ENCODE data around the gene RHBDD2.

Gene RHBDD2

GRCh38 chr7:75881436-75882095 is 2.7 kb downstream of the RHBDD2 start:
- TF ChIP-seq EGR1 (IDR thresholded peaks at IDR 0.05) (peak; percentile 27; the same call in 1 of the 2 replicates), TCF12 (IDR thresholded peaks at IDR 0.05; ENCODE audit: low read depth) (no peak)

DNA sequence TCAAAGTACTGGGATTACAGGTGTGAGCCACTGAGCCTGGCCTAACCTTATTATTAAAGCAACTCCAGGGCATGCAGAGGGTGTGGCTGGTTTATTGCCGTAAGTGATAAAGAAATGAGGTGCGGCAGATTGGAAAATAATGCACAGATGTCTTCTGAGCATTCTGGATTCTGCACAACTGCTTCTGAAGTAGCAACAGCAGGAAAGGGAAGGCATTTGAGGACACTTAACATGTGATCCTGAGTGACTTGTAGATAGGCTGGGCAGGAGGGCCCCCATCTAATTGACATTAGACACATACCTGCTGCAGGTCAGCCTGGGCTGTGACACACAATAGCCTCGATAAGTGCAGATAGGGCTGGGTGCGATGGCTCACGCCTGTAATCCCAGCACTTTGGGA is 5.6 kb downstream of the RHBDD2 start:
- TF ChIP-seq RAD21 (IDR thresholded peaks at IDR 0.05; ENCODE audit: low read depth) (no peak), EP300 (IDR thresholded peaks at IDR 0.05; ENCODE audit: borderline replicate concordance) (no peak), YY1 (IDR thresholded peaks at IDR 0.05; ENCODE audit: low read depth) (no peak), ZBTB7A (IDR thresholded peaks at IDR 0.05; ENCODE audit: low read depth) (no peak), TAF1 (IDR thresholded peaks at IDR 0.05; ENCODE audit: low read depth) (no peak), TCF12 (IDR thresholded peaks at IDR 0.05; ENCODE audit: low read depth) (no peak), REST (IDR thresholded peaks at IDR 0.05; ENCODE audit: low read depth) (no peak), CREB1 (IDR thresholded peaks at IDR 0.05; ENCODE audit: low read depth) (no peak), NFIC (IDR thresholded peaks at IDR 0.05) (no peak), EGR1 (IDR thresholded peaks at IDR 0.05) (no peak), FOXM1 (IDR thresholded peaks at IDR 0.05; ENCODE audit: borderline replicate concordance, low read depth) (no peak), CEBPB (IDR thresholded peaks at IDR 0.05) (no peak), TEAD4 (IDR thresholded peaks at IDR 0.05) (peak; percentile 6; the same call in 1 of the 2 replicates)
- TF ChIP-seq, protein P1, sequence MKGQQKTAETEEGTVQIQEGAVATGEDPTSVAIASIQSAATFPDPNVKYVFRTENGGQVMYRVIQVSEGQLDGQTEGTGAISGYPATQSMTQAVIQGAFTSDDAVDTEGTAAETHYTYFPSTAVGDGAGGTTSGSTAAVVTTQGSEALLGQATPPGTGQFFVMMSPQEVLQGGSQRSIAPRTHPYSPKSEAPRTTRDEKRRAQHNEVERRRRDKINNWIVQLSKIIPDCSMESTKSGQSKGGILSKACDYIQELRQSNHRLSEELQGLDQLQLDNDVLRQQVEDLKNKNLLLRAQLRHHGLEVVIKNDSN (IDR thresholded peaks at IDR 0.05), result no peak; the same call in 1 of the 2 replicates
- TF ChIP-seq, protein P2, sequence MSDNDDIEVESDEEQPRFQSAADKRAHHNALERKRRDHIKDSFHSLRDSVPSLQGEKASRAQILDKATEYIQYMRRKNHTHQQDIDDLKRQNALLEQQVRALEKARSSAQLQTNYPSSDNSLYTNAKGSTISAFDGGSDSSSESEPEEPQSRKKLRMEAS (IDR thresholded peaks at IDR 0.05), result 0 out of 2 replicates have a peak, but pooled peaks have one; percentile 17

- TF ChIP-seq EGR1 (IDR thresholded peaks at IDR 0.05) (no peak), FOXM1 (IDR thresholded peaks at IDR 0.05; ENCODE audit: borderline replicate concordance, low read depth) (no peak), TCF12 (IDR thresholded peaks at IDR 0.05; ENCODE audit: low read depth) (no peak; the same call in 1 of the 2 replicates), YY1 (IDR thresholded peaks at IDR 0.05; ENCODE audit: low read depth) (no peak), NFIC (IDR thresholded peaks at IDR 0.05) (no peak), ZBTB7A (IDR thresholded peaks at IDR 0.05; ENCODE audit: low read depth) (no peak)
- TF ChIP-seq, protein P2 (IDR thresholded peaks at IDR 0.05), result 0 out of 2 replicates have a peak, but pooled peaks have one; percentile 8
Measured at GRCh38 chr7:75885036-75885435, 6.2 kb downstream of the RHBDD2 start.

DNA sequence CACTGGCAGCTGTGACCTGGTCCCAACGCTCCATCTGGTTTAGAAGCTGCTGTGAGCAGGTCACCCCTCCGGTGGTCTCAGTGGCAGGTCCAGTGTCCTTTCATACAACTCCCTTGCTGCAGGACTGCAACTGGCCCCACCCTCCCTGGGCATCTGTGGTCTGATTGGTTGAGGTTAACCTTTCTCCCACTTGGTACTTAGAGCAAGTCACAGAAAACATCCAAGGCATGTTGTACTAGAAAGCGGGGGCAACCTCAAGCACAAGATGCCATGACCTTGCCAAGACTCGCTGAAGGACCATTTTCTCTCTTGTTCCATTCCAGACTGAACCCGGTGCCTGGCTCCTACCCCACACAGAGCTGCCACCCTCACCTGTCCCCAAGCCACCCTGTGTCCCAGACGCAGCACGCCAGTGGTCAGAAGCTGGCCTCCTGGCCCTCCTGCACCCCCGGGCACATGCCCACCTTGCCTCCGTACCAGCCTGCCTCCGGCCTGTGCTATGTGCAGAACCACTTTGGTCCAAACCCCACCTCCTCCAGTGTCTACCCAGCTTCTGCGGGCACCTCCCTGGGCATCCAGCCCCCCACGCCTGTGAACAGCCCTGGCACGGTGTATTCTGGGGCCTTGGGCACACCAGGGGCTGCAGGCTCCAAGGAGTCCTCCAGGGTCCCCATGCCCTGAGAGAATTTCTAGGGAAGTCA is 9.0 kb downstream of the RHBDD2 start:
- TF ChIP-seq NFIC (IDR thresholded peaks at IDR 0.05) (no peak), YY1 (IDR thresholded peaks at IDR 0.05; ENCODE audit: low read depth) (no peak), FOXM1 (IDR thresholded peaks at IDR 0.05; ENCODE audit: borderline replicate concordance, low read depth) (no peak), TAF1 (IDR thresholded peaks at IDR 0.05; ENCODE audit: low read depth) (no peak), CEBPB (IDR thresholded peaks at IDR 0.05) (no peak), EGR1 (IDR thresholded peaks at IDR 0.05) (no peak)
- TF ChIP-seq, protein P1 (IDR thresholded peaks at IDR 0.05), result no peak

- TF ChIP-seq, protein P2 (IDR thresholded peaks at IDR 0.05), result no peak
- TF ChIP-seq EGR1 (IDR thresholded peaks at IDR 0.05), result no peak
- no peak for TF ChIP-seq EP300 (IDR thresholded peaks at IDR 0.05; ENCODE audit: borderline replicate concordance)
- no peak for TF ChIP-seq YY1 (IDR thresholded peaks at IDR 0.05; ENCODE audit: low read depth)
- no peak for TF ChIP-seq TEAD4 (IDR thresholded peaks at IDR 0.05)
- TF ChIP-seq ZBTB7A (IDR thresholded peaks at IDR 0.05; ENCODE audit: low read depth), result no peak
- TF ChIP-seq REST (IDR thresholded peaks at IDR 0.05; ENCODE audit: low read depth), result no peak
- no peak for TF ChIP-seq TAF1 (IDR thresholded peaks at IDR 0.05; ENCODE audit: low read depth)
- no peak for TF ChIP-seq NFIC (IDR thresholded peaks at IDR 0.05)
- TF ChIP-seq FOXM1 (IDR thresholded peaks at IDR 0.05; ENCODE audit: borderline replicate concordance, low read depth), result no peak
- no peak for TF ChIP-seq RAD21 (IDR thresholded peaks at IDR 0.05; ENCODE audit: low read depth)
- TF ChIP-seq CEBPB (IDR thresholded peaks at IDR 0.05), result no peak
- TF ChIP-seq TCF12 (IDR thresholded peaks at IDR 0.05; ENCODE audit: low read depth), result no peak
- TF ChIP-seq, protein P1 (IDR thresholded peaks at IDR 0.05), result no peak
- no peak for TF ChIP-seq CREB1 (IDR thresholded peaks at IDR 0.05; ENCODE audit: low read depth)
Measured at GRCh38 chr7:75888464-75889222, 9.8 kb downstream of the RHBDD2 start.
